Measurements from ENCODE around the gene KIFC3. TPM values are rescaled to one million over a fixed set of nuclear protein-coding genes. Genes with fewer than 3 reads are reported as not detected.

The KIFC3 gene
- polyA plus RNA-seq, 6 donors from 2014 or later: 0.54 to 1.3 (median 1.0) TPM; not detected in 3

DNA sequence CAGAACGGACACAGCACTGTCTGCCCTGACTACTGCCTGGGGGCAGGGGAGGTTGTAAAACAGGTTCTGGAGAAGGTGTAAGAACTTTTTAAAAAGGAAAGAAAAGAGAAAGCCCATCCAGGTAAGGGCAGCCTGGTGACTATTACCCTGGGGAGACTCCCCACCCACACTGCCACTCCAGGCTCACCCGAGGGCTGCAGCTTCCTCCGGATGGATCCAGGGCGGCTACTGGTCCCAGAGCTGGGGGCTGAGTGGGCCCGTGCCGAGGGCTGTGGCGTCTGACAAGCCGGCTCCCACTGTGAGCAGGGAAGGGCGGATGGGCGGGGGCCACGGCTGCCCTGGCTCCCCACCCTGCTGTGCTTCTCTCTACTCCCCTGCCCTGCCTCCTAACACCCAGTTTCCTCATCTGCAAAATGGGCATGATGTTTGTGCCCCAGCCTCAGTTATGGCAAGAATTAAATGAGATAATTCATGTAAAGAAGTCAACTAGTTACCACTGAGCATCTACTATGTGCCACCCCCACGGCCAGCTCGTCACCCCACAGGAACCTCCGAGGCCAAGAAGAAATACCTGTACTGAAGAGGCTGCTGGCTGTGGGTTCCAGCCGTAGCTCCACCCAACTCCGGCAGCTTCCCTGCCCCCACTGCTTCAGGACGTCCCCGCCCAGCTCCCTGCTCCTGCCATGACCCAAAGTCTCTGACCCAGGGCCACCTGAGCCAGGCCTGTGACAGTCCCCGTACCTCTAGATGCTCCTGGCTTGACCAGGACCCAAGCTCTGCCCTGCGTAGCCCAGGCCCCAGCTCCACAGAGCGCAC is 42.5 kb downstream of the KIFC3 start:
- no peaks in the 10 kb centered on the region for H3K9me3 Mint-ChIP-seq
- ATAC-seq (ENCODE audit: low read depth in 2 of 2) (no peak), DNase-seq (no peak)
- H3K4me1 Mint-ChIP-seq: peaks cover 0 to 6% (median 0%) of the 10 kb centered on the region in 3 donors
- no peaks in the 10 kb centered on the region for H3K27me3 Mint-ChIP-seq
- H3K4me3 Mint-ChIP-seq: no peak overlapping the region
- no peaks in the 10 kb centered on the region for H3K36me3 Mint-ChIP-seq
- peak overlapping the region in 1 of 6 donors; percentile 60 for H3K27ac Mint-ChIP-seq

- Mint-ChIP-seq H3K27me3 (no peaks in the 10 kb centered on the region), H3K4me1 (peaks cover 0 to 6% (median 0%) of the 10 kb centered on the region in 3 donors), H3K9me3 (no peaks in the 10 kb centered on the region), H3K36me3 (peaks cover 0 to 4% of the 10 kb centered on the region in 2 donors), H3K4me3 (no peak overlapping the region), H3K27ac (no peak overlapping the region)
- DNase-seq: no peak
- no peak for ATAC-seq (ENCODE audit: low read depth in 2 of 2)
These were observed 43.2 kb downstream of the KIFC3 start for GRCh38 chr16:57759131-57759530.

- Mint-ChIP-seq H3K27me3 (no peaks in the 10 kb centered on the region), H3K4me1 (peaks cover 0 to 6% (median 0%) of the 10 kb centered on the region in 3 donors), H3K9me3 (no peaks in the 10 kb centered on the region), H3K27ac (no peak overlapping the region), H3K4me3 (no peak overlapping the region), H3K36me3 (peaks cover 0 to 6% of the 10 kb centered on the region in 2 donors)
- no peak for ATAC-seq (ENCODE audit: low read depth in 2 of 2)
- no peak for DNase-seq
These were observed 43.8 kb downstream of the KIFC3 start for GRCh38 chr16:57758331-57759117.

DNA sequence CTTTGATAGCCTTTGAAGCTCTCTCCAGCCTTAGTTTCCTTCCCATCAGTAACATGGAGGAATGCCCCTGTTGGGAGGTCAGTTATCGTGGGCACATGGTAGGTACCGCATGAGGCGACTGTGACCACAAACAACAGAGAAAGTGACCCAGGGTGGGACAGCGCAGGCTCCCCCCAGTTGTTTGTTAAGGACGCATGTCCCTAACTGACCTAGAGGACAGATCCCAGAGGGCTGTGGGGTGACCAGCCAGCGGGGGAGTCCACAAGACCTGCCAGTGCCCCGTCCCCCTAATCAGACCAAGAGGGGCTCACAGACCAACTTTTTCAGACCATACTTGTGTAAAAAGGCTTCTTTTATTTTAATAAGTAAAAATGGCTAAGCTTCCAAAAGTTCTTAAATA is 44.4 kb downstream of the KIFC3 start:
- H3K27ac Mint-ChIP-seq: no peak overlapping the region
- peaks cover 0 to 6% (median 0%) of the 10 kb centered on the region in 3 donors for H3K4me1 Mint-ChIP-seq
- peaks cover 0 to 6% of the 10 kb centered on the region in 2 donors for H3K36me3 Mint-ChIP-seq
- no peak overlapping the region for H3K4me3 Mint-ChIP-seq
- DNase-seq: no peak
- H3K27me3 Mint-ChIP-seq: no peaks in the 10 kb centered on the region
- H3K9me3 Mint-ChIP-seq: no peaks in the 10 kb centered on the region
- ATAC-seq (ENCODE audit: low read depth in 2 of 2): no peak

- Mint-ChIP-seq H3K9me3 (no peaks in the 10 kb centered on the region), H3K4me1 (peaks cover 0 to 6% (median 0%) of the 10 kb centered on the region in 3 donors), H3K27me3 (no peaks in the 10 kb centered on the region), H3K4me3 (no peak overlapping the region), H3K36me3 (peaks cover 0 to 6% of the 10 kb centered on the region in 2 donors), H3K27ac (peak overlapping the region in 1 of 6 donors; percentile 47)
- ATAC-seq (ENCODE audit: low read depth in 2 of 2) (peak; percentile 90 to 91), DNase-seq (peak; percentile 68)
These were observed 44.9 kb downstream of the KIFC3 start for GRCh38 chr16:57757326-57757786.

- peak overlapping the region in 3 of 6 donors; percentile 16 to 82 (median 47) for H3K27ac Mint-ChIP-seq
- H3K4me1 Mint-ChIP-seq: peaks cover 0 to 6% (median 0%) of the 10 kb centered on the region in 3 donors
- no peak overlapping the region for H3K4me3 Mint-ChIP-seq
- no peak for ATAC-seq (ENCODE audit: low read depth in 2 of 2)
- no peak for DNase-seq
- no peaks in the 10 kb centered on the region for H3K27me3 Mint-ChIP-seq
- peaks cover 0 to 6% of the 10 kb centered on the region in 2 donors for H3K36me3 Mint-ChIP-seq
- H3K9me3 Mint-ChIP-seq: no peaks in the 10 kb centered on the region
These were observed 45.6 kb downstream of the KIFC3 start for GRCh38 chr16:57756424-57757325.

GRCh38 chr16:57755726-57756423 is 46.4 kb downstream of the KIFC3 start:
- DNase-seq (no peak), ATAC-seq (ENCODE audit: low read depth in 2 of 2) (no peak)
- H3K27ac Mint-ChIP-seq: peak overlapping the region in 2 of 6 donors; percentile 16 to 82
- H3K27me3 Mint-ChIP-seq: no peaks in the 10 kb centered on the region
- peaks cover 0 to 6% (median 0%) of the 10 kb centered on the region in 3 donors for H3K4me1 Mint-ChIP-seq
- no peaks in the 10 kb centered on the region for H3K9me3 Mint-ChIP-seq
- H3K4me3 Mint-ChIP-seq: no peak overlapping the region
- H3K36me3 Mint-ChIP-seq: peaks cover 0 to 12% of the 10 kb centered on the region in 2 donors

- Mint-ChIP-seq H3K27me3 (no peaks in the 10 kb centered on the region), H3K4me3 (no peak overlapping the region), H3K27ac (no peak overlapping the region), H3K4me1 (peaks cover 0 to 6% (median 0%) of the 10 kb centered on the region in 3 donors), H3K36me3 (peaks cover 0 to 15% of the 10 kb centered on the region in 2 donors), H3K9me3 (no peaks in the 10 kb centered on the region)
- no peak for DNase-seq
- no peak for ATAC-seq (ENCODE audit: low read depth in 2 of 2)
These were observed 47.1 kb downstream of the KIFC3 start for GRCh38 chr16:57755061-57755684.

GRCh38 chr16:57754354-57755060 is 47.8 kb downstream of the KIFC3 start:
- Mint-ChIP-seq H3K4me3 (no peak overlapping the region), H3K27me3 (no peaks in the 10 kb centered on the region), H3K36me3 (peaks cover 0 to 15% of the 10 kb centered on the region in 2 donors), H3K27ac (peak overlapping the region in 1 of 6 donors; percentile 66), H3K4me1 (peaks cover 0 to 6% (median 0%) of the 10 kb centered on the region in 3 donors), H3K9me3 (no peaks in the 10 kb centered on the region)
- ATAC-seq (ENCODE audit: low read depth in 2 of 2) (no peak), DNase-seq (no peak)

GRCh38 chr16:57753448-57754353 is 48.6 kb downstream of the KIFC3 start:
- H3K9me3 Mint-ChIP-seq: no peaks in the 10 kb centered on the region
- DNase-seq (no peak), ATAC-seq (ENCODE audit: low read depth in 2 of 2) (no peak)
- H3K36me3 Mint-ChIP-seq: peaks cover 0 to 15% of the 10 kb centered on the region in 2 donors
- H3K4me3 Mint-ChIP-seq: no peak overlapping the region
- H3K27ac Mint-ChIP-seq: peak overlapping the region in 1 of 6 donors; percentile 66
- H3K27me3 Mint-ChIP-seq: no peaks in the 10 kb centered on the region
- H3K4me1 Mint-ChIP-seq: peaks cover 0 to 6% (median 0%) of the 10 kb centered on the region in 3 donors

Measured in naive B cell (primary cell).